ENCODE results near the gene MC1R.

DNA sequence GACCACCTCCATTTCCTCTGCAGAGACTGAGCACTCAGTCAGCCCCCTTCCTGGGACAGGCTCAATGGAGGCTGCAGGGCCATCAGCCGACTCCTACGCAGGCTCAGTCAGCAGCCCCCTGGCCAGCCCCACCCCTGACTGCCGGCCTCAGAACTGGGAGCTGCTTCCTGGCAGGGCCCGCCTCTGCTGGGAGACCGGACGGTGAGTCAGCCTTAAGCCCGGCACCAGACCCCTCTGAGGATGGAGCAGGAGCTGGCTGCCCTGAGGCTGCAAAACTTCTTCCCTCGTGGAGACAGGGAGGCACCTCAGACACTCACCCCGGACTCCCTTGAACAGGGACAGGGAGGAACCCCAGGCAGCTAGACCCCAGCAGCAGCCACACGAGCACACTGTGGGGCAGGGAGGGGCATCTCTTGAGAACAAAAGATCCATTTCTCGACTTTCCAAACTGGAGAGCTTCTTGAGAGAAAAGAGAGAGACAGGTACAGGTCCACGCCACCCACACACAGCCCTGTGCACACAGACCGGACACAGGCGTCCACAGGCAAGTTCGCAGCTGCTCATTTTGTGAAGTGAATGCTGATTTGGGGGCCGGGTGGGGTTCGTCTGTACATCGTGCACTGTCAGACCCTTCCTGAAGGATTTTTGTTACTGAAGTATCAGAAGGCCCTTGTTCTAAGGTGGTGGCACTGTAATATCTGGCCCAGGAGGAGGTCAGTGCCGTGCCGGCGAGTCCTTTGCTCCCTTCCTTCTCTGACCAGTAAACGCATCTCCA, 3.2 kb downstream of the MC1R start:
- TF ChIP-seq, protein P1, sequence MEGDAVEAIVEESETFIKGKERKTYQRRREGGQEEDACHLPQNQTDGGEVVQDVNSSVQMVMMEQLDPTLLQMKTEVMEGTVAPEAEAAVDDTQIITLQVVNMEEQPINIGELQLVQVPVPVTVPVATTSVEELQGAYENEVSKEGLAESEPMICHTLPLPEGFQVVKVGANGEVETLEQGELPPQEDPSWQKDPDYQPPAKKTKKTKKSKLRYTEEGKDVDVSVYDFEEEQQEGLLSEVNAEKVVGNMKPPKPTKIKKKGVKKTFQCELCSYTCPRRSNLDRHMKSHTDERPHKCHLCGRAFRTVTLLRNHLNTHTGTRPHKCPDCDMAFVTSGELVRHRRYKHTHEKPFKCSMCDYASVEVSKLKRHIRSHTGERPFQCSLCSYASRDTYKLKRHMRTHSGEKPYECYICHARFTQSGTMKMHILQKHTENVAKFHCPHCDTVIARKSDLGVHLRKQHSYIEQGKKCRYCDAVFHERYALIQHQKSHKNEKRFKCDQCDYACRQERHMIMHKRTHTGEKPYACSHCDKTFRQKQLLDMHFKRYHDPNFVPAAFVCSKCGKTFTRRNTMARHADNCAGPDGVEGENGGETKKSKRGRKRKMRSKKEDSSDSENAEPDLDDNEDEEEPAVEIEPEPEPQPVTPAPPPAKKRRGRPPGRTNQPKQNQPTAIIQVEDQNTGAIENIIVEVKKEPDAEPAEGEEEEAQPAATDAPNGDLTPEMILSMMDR (conservative IDR thresholded peaks at IDR 0.05; ENCODE audit: low read depth, low read length) = no peak
- TF ChIP-seq EZH2 (IDR thresholded peaks at IDR 0.05; ENCODE audit: borderline replicate concordance, low read depth, low read length, poor library complexity, severe bottlenecking) = no peak
